CD4-positive, CD25-positive, alpha-beta regulatory T cell (primary cell): Measurements from ENCODE around the gene CALM3. TPM values are rescaled to one million over a fixed set of nuclear protein-coding genes. Genes with fewer than 3 reads are reported as not detected.
A peak's percentile ranks its signal among the peaks of the same experiment; 100 is the strongest.

Experiments
- ATAC-seq, 2 donors: fragments of 150-1000 bp; cut with Tn5 transposase; one replicate each; pipeline ENCODE4 v1.10.0; 2021; ENCODE audit warnings: low read depth in 2 of 2, moderate number of reproducible peaks in 2 of 2, moderate library complexity in 1 of 2
- DNase-seq, 3 donors: peaks; one replicate each; pipeline versions ENCODE4 v3.0.0 to v3.0.0-alpha.2; 2012 to 2022; ENCODE audit warnings: mixed read lengths in 1 of 3
- H3K27ac ChIP-seq: one replicate; pipeline ENCODE4 v1.7.0; 2013; ENCODE audit warnings: mild to moderate bottlenecking, low read length; ENCODE audit not compliant: insufficient read depth, poor library complexity, severe bottlenecking
- H3K27me3 ChIP-seq: one replicate; pipeline ENCODE4 v1.7.0; 2013; ENCODE audit warnings: low read length; ENCODE audit not compliant: control insufficient read depth, insufficient read depth
- H3K36me3 ChIP-seq: one replicate; pipeline ENCODE4 v1.7.0; 2013; ENCODE audit warnings: mild to moderate bottlenecking, low read length, moderate library complexity; ENCODE audit not compliant: control insufficient read depth, insufficient read depth
- H3K4me1 ChIP-seq: 2 replicates; pipeline ENCODE4 v1.7.0; 2013; ENCODE audit warnings: mild to moderate bottlenecking, low read length; ENCODE audit not compliant: insufficient read depth, control insufficient read depth, poor library complexity, severe bottlenecking
- H3K4me3 ChIP-seq: one replicate; pipeline ENCODE4 v1.7.0; 2013; ENCODE audit warnings: low read depth, mild to moderate bottlenecking, low read length, moderate library complexity
- H3K9me3 ChIP-seq, 2 experiments: 1 replicate in 1 of 2; 2 replicates in 1 of 2; pipeline ENCODE4 v1.7.0; 2013; ENCODE audit warnings: low read length in 2 of 2, mild to moderate bottlenecking in 1 of 2, moderate library complexity in 1 of 2; ENCODE audit not compliant: control insufficient read depth in 2 of 2
- H3K27ac Mint-ChIP-seq, 3 donors: one replicate each; pipeline ENCODE4 v1.8.0; 2020 to 2022; ENCODE audit warnings: mild to moderate bottlenecking in 3 of 3, mixed read lengths in 3 of 3, moderate library complexity in 2 of 3
- H3K27me3 Mint-ChIP-seq: one replicate; pipeline ENCODE4 v1.8.0; 2022; ENCODE audit warnings: mild to moderate bottlenecking, mixed read lengths
- H3K36me3 Mint-ChIP-seq: one replicate; pipeline ENCODE4 v1.8.0; 2020; ENCODE audit warnings: mixed read lengths
- H3K4me1 Mint-ChIP-seq, 4 donors: one replicate each; pipeline ENCODE4 v1.8.0; 2020 to 2022; ENCODE audit warnings: mixed read lengths in 4 of 4, mild to moderate bottlenecking in 1 of 4
- H3K4me3 Mint-ChIP-seq, 4 donors: one replicate each; pipeline ENCODE4 v1.8.0; 2020 to 2022; ENCODE audit warnings: mild to moderate bottlenecking in 4 of 4, mixed read lengths in 4 of 4, moderate library complexity in 3 of 4
- H3K9me3 Mint-ChIP-seq, 7 donors: one replicate each; pipeline ENCODE4 v1.8.0; 2020 to 2022; ENCODE audit warnings: mixed read lengths in 7 of 7, mild to moderate bottlenecking in 3 of 7, moderate library complexity in 2 of 7
- polyA plus RNA-seq, 4 donors: library from polyadenylated mRNA; unstranded; fragments of 300-500 nt; fragmentation: Illumina TruSeq; gene quantifications; one replicate each; pipeline ENCODE4 v1.2.3, GENCODE V29; 2021
- total RNA-seq: library from RNA; stranded (reverse); gene quantifications from one replicate; pipeline ENCODE4 v1.2.3, GENCODE V29; 2022

The CALM3 gene
- total and polyA plus RNA-seq, 5 donors from 2014 or later: 207 to 361 (median 286) TPM

DNA sequence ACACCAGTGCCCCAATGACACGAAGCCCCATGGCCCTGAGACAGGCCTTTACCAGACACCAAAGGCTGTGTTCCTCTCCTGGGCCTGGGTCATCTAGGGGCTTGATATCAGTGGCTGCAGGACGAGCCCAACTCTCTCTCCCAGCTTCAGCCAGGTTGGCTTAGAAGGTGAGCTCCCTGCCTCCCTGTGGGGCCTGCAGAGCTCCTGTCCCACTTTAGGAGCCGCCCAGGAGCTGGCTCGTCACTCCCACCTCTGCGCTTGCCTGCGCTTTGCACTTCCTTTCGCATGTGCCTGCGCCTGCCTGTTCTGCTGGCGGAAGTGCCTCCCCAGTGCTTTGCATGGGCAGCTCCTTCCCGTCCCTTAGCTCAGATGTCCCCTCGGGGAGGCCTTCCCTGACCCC is 4.9 kb downstream of the CALM3 start:
- H3K9me3 ChIP-seq: no peaks in the 10 kb centered on the region
- Mint-ChIP-seq H3K36me3 (peaks cover 31% of the 10 kb centered on the region), H3K27ac (peak overlapping the region in 2 of 3 donors; percentile 42 to 85), H3K9me3 (no peaks in the 10 kb centered on the region), H3K4me1 (peaks cover 11 to 64% (median 20%) of the 10 kb centered on the region in 4 donors), H3K27me3 (peaks cover under 1% of the 10 kb centered on the region), H3K4me3 (peak overlapping the region in 2 of 4 donors; percentile 47 to 82)
- ATAC-seq (no peak), DNase-seq (no peak)
- H3K27me3 ChIP-seq: no peaks in the 10 kb centered on the region
- no peak overlapping the region for H3K27ac ChIP-seq
- H3K4me3 ChIP-seq: no peak overlapping the region
- H3K36me3 ChIP-seq: peaks cover 50% of the 10 kb centered on the region
- H3K4me1 ChIP-seq: peaks cover 39% of the 10 kb centered on the region

DNA sequence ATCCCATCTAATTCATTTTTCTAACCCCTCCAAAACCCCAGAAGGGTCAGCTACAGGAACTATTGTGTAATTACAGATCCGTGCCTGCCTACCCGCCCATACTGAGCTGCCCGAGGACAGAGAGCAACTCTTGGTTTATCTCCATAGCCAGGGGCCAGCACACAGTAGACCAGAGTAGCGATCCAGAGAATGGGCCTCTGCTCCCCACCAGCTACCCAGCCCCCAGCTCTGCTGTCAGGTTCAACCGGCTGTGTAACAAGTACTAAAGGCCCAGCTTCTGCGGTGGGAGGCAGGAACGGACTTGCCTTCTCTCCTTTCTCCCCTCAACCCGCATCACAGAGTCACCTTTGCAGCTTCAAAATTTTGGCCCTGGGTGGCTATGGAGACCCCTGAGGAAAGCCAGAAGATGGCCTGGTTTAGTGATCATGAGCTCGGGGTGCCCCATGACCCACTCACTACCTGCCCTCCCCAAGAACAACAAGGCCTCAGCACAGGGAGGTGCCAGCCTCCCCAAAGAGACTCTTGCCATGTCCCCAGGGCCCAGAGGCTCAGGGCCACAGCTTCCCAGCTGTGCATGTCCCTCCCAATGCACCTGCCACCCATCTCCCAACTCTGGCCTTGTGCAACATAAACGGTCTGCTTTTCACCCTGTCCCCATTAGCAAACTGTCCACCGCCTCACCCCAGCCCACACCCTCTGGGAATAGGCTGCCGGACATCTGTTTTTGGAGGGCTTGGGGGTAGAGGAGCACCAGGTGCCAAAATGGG is 5.7 kb downstream of the CALM3 start:
- DNase-seq (no peak), ATAC-seq (no peak)
- Mint-ChIP-seq H3K4me1 (peaks cover 18 to 72% (median 27%) of the 10 kb centered on the region in 4 donors), H3K36me3 (peaks cover 34% of the 10 kb centered on the region), H3K27ac (peak overlapping the region; percentile 32 to 85 (median 47)), H3K9me3 (no peaks in the 10 kb centered on the region), H3K4me3 (peak overlapping the region in 3 of 4 donors; percentile 7 to 82 (median 47)), H3K27me3 (no peaks in the 10 kb centered on the region)
- Histone ChIP-seq H3K36me3 (peaks cover 50% of the 10 kb centered on the region), H3K9me3 (no peaks in the 10 kb centered on the region), H3K27ac (no peak overlapping the region), H3K4me3 (no peak overlapping the region), H3K27me3 (no peaks in the 10 kb centered on the region), H3K4me1 (peaks cover 47% of the 10 kb centered on the region)

DNA sequence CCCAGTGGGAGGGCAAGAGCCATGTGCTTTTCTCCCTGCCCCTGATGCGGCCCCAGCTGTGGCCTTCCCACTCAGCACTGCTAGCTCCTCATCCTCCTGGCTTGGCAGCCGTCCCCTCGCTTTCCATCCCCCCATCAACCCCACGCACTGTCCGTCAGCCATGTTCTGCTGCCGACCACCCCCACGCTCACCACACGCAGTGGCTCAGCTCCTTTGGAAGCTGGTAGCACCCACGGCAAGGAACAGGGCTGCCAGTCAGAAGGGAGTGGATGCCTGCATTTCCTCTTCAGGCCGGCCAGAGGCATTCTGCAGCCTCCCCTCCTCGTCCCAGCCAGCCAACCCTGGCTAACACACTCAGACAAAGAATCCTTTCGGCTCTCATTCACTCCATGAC is 6.3 kb downstream of the CALM3 start:
- Mint-ChIP-seq H3K9me3 (no peaks in the 10 kb centered on the region), H3K4me3 (peak overlapping the region in 2 of 4 donors; percentile 38 to 68), H3K4me1 (peaks cover 23 to 76% (median 33%) of the 10 kb centered on the region in 4 donors), H3K36me3 (peaks cover 34% of the 10 kb centered on the region), H3K27me3 (no peaks in the 10 kb centered on the region), H3K27ac (no peak overlapping the region)
- H3K4me3 ChIP-seq: no peak overlapping the region
- DNase-seq (no peak), ATAC-seq (no peak)
- H3K4me1 ChIP-seq: peaks cover 50% of the 10 kb centered on the region
- H3K9me3 ChIP-seq: no peaks in the 10 kb centered on the region
- H3K36me3 ChIP-seq: peaks cover 50% of the 10 kb centered on the region
- no peaks in the 10 kb centered on the region for H3K27me3 ChIP-seq
- no peak overlapping the region for H3K27ac ChIP-seq

GRCh38 chr19:46608178-46608577 is 7.0 kb downstream of the CALM3 start:
- no peaks in the 10 kb centered on the region for H3K27me3 ChIP-seq
- no peak overlapping the region for H3K4me3 ChIP-seq
- Mint-ChIP-seq H3K4me1 (peaks cover 26 to 74% (median 34%) of the 10 kb centered on the region in 4 donors), H3K36me3 (peaks cover 34% of the 10 kb centered on the region), H3K27me3 (no peaks in the 10 kb centered on the region), H3K4me3 (peak overlapping the region in 2 of 4 donors; percentile 28 to 68), H3K9me3 (no peaks in the 10 kb centered on the region), H3K27ac (peak overlapping the region in 2 of 3 donors; percentile 44 to 46)
- DNase-seq (no peak), ATAC-seq (no peak)
- no peak overlapping the region for H3K27ac ChIP-seq
- peaks cover 48% of the 10 kb centered on the region for H3K4me1 ChIP-seq
- H3K9me3 ChIP-seq: no peaks in the 10 kb centered on the region
- H3K36me3 ChIP-seq: peaks cover 50% of the 10 kb centered on the region

DNA sequence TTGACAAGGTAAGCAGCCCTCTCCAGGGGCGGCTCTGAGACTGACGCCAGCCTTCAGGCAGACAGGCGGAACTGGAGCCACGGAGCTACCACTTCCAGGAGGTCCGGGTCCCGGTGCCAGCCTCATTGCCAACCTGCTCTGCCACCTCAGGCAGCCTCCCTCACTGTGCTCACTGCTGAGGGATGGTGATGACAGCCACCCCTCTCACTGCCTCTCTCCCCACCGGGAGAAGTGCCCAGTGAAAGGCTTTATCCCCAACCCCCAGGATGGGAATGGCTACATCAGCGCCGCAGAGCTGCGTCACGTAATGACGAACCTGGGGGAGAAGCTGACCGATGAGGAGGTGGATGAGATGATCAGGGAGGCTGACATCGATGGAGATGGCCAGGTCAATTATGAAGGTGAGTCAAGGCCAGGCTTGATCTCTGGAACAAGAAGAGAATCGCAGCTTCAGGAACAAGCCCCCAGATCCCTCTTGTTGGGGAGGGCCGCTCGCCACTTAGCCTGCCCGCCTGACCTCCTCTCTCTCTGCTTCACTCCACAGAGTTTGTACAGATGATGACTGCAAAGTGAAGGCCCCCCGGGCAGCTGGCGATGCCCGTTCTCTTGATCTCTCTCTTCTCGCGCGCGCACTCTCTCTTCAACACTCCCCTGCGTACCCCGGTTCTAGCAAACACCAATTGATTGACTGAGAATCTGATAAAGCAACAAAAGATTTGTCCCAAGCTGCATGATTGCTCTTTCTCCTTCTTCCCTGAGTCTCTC is 7.6 kb downstream of the CALM3 start:
- no peak for DNase-seq

GRCh38 chr19:46609511-46610412 is 8.6 kb downstream of the CALM3 start:
- Mint-ChIP-seq H3K27ac (peak overlapping the region in 1 of 3 donors; percentile 50), H3K4me3 (peak overlapping the region in 2 of 4 donors; percentile 46 to 79), H3K36me3 (peaks cover 34% of the 10 kb centered on the region), H3K4me1 (peaks cover 29 to 75% (median 38%) of the 10 kb centered on the region in 4 donors), H3K27me3 (no peaks in the 10 kb centered on the region), H3K9me3 (no peaks in the 10 kb centered on the region)
- no peak for ATAC-seq
- no peak overlapping the region for H3K27ac ChIP-seq
- peaks cover 50% of the 10 kb centered on the region for H3K36me3 ChIP-seq
- no peak overlapping the region for H3K4me3 ChIP-seq
- no peaks in the 10 kb centered on the region for H3K27me3 ChIP-seq
- H3K9me3 ChIP-seq: no peaks in the 10 kb centered on the region
- H3K4me1 ChIP-seq: peaks cover 45% of the 10 kb centered on the region
- DNase-seq: no peak

More for the DNA sequence above, 7.6 kb downstream of the CALM3 start:
- no peaks in the 10 kb centered on the region for H3K27me3 ChIP-seq
- H3K4me3 Mint-ChIP-seq: peak overlapping the region in 3 of 4 donors; percentile 4 to 79 (median 68)
- no peak for ATAC-seq
- peaks cover 46% of the 10 kb centered on the region for H3K4me1 ChIP-seq
- no peaks in the 10 kb centered on the region for H3K27me3 Mint-ChIP-seq
- H3K4me3 ChIP-seq: no peak overlapping the region
- no peaks in the 10 kb centered on the region for H3K9me3 Mint-ChIP-seq
- H3K27ac ChIP-seq: no peak overlapping the region
- H3K9me3 ChIP-seq: no peaks in the 10 kb centered on the region
- peaks cover 50% of the 10 kb centered on the region for H3K36me3 ChIP-seq
- H3K36me3 Mint-ChIP-seq: peaks cover 34% of the 10 kb centered on the region
- H3K27ac Mint-ChIP-seq: peak overlapping the region in 2 of 3 donors; percentile 50 to 72
- peaks cover 22 to 74% (median 31%) of the 10 kb centered on the region in 4 donors for H3K4me1 Mint-ChIP-seq

DNA sequence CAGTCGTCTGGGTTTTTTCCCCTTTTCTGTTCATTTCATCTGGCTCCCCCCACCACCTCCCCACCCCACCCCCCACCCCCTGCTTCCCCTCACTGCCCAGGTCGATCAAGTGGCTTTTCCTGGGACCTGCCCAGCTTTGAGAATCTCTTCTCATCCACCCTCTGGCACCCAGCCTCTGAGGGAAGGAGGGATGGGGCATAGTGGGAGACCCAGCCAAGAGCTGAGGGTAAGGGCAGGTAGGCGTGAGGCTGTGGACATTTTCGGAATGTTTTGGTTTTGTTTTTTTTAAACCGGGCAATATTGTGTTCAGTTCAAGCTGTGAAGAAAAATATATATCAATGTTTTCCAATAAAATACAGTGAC is 9.3 kb downstream of the CALM3 start:
- ATAC-seq: no peak
- Mint-ChIP-seq H3K36me3 (peaks cover 34% of the 10 kb centered on the region), H3K9me3 (no peaks in the 10 kb centered on the region), H3K4me1 (peaks cover 29 to 73% (median 38%) of the 10 kb centered on the region in 4 donors), H3K27me3 (no peaks in the 10 kb centered on the region), H3K4me3 (peak overlapping the region; percentile 48 to 85 (median 69)), H3K27ac (peak overlapping the region in 2 of 3 donors; percentile 95 to 97)
- no peak for DNase-seq
- H3K4me1 ChIP-seq: peaks cover 40% of the 10 kb centered on the region
- no peaks in the 10 kb centered on the region for H3K27me3 ChIP-seq
- H3K36me3 ChIP-seq: peaks cover 48% of the 10 kb centered on the region
- H3K27ac ChIP-seq: peak overlapping the region; percentile 82
- no peaks in the 10 kb centered on the region for H3K9me3 ChIP-seq
- H3K4me3 ChIP-seq: no peak overlapping the region
